ENCODE data around the gene CIB2. TPM values are rescaled to one million over a fixed set of nuclear protein-coding genes. Genes with fewer than 3 reads are reported as not detected.
A peak's percentile ranks its signal among the peaks of the same experiment; 100 is the strongest.

CIB2 gene
- total RNA-seq, 1 donor from 2014 or later: 1.8 TPM

- Histone ChIP-seq H3K4me3 (ENCODE audit: low read depth, low read length) (no peak overlapping the region), H3K36me3 (ENCODE audit: control insufficient read depth, insufficient read depth, low read length) (no peaks in the 10 kb centered on the region), H3K27me3 (ENCODE audit: control insufficient read depth, insufficient read depth, low read length) (no peaks in the 10 kb centered on the region)
- FAIRE-seq (no peak), DNase-seq (ENCODE audit: low read depth) (no peak)
- TF ChIP-seq, protein P1, sequence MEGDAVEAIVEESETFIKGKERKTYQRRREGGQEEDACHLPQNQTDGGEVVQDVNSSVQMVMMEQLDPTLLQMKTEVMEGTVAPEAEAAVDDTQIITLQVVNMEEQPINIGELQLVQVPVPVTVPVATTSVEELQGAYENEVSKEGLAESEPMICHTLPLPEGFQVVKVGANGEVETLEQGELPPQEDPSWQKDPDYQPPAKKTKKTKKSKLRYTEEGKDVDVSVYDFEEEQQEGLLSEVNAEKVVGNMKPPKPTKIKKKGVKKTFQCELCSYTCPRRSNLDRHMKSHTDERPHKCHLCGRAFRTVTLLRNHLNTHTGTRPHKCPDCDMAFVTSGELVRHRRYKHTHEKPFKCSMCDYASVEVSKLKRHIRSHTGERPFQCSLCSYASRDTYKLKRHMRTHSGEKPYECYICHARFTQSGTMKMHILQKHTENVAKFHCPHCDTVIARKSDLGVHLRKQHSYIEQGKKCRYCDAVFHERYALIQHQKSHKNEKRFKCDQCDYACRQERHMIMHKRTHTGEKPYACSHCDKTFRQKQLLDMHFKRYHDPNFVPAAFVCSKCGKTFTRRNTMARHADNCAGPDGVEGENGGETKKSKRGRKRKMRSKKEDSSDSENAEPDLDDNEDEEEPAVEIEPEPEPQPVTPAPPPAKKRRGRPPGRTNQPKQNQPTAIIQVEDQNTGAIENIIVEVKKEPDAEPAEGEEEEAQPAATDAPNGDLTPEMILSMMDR (IDR thresholded peaks at IDR 0.05; ENCODE audit: insufficient read depth, low read length, severe bottlenecking): no peak
Measured at GRCh38 chr15:78079298-78080087, 51.8 kb downstream of the CIB2 start.

GRCh38 chr15:78077871-78078210 is 53.4 kb downstream of the CIB2 start:
- Histone ChIP-seq H3K27me3 (ENCODE audit: control insufficient read depth, insufficient read depth, low read length) (no peaks in the 10 kb centered on the region), H3K36me3 (ENCODE audit: control insufficient read depth, insufficient read depth, low read length) (no peaks in the 10 kb centered on the region), H3K4me3 (ENCODE audit: low read depth, low read length) (peak overlapping the region; percentile 74)
- TF ChIP-seq, protein P1 (IDR thresholded peaks at IDR 0.05; ENCODE audit: insufficient read depth, low read length, severe bottlenecking): no peak
- FAIRE-seq (no peak), DNase-seq (ENCODE audit: low read depth) (no peak)

DNA sequence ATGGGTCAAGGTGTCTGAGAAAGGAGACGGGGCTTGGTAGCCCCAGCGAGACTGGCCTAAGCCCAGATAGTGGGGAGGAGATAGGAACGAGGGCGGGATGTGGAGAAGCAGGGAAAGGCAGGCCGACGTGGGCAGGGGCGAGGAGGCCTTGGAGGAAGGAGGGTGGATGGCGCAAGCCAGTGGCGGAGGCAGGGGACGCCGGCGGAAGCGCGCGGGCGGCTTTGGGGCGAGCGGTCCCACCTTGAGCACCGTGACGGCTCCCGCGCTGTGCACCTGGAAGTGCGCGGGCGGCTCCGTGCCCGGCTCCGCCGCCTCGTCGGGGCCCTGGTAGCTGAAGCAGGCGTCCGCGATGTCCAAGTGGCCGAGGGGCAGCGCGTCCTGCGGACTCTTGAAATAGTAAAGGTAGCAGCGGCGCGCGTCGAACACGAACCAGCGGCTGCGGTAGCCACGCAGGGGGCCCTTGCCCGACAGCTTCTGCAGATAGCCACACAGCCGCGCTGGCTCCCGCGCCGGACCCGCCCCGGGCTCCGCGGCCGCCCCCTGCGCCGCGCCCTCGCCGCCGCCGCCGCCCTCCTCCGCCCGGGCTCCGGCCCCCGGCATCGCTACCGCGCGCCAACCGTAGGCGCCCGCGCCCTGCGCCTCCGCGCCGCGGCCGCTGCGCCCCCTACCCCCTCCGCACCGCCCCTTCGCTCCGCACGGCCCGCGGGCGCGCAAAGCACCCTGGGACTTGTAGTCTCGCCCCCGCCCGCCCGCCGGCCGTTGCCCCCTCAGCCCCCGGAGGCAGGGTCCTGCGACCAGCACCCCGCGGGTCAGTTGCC is 54.0 kb downstream of the CIB2 start, which contains the start of gene TBC1D2B:
TBC1D2B (minus strand) TSS at position 659 of the 818 bp plus-strand sequence; CDS start at position 600, 59 bp downstream.
- Histone ChIP-seq H3K36me3 (ENCODE audit: control insufficient read depth, insufficient read depth, low read length) (no peaks in the 10 kb centered on the region), H3K4me3 (ENCODE audit: low read depth, low read length) (peak within 1 kb of the TSS; percentile 74), H3K27me3 (ENCODE audit: control insufficient read depth, insufficient read depth, low read length) (no peaks in the 10 kb centered on the region)
- TF ChIP-seq, protein P1 (IDR thresholded peaks at IDR 0.05; ENCODE audit: insufficient read depth, low read length, severe bottlenecking): no peak
- DNase-seq (ENCODE audit: low read depth): peak; percentile 26
- FAIRE-seq: no peak

DNA sequence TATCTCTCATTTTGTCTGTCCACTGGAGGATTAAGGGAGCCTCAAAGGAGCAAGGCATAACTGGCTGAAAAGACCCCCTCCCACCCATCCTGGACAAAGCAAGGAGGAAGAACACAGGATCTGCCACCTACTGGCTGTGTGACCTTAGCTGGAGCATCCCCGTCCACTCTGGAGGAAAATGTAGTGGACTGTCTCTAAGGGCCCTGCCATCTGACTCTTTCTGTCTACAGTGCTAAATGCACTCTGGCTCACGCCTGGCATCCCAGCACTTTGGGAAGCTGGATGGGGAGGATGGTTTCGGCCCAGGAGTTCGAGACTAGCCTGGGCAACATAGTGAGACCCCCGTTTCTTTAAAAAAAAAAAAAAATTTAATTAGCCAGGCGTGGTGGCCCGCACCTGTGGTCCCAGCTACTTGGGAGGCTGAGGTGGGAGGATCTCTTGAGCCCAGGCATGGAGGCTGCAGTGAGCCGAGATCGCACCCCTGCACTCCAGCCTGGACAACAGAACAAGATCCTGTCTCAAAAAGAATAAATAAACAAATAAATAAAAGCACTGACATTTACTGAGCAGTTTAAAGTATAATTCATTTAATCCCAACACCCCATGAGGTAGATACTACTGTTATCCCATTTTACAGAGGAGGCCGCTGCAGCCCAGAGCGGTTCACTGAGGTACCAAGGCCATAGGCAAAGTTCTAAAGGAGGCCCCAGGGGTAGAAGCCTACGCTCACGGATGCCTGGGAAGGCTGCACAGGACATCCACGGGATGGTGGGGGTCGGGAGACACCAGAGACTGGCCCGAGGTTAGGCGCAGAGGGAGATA is 54.8 kb downstream of the CIB2 start:
- TF ChIP-seq, protein P1 (IDR thresholded peaks at IDR 0.05; ENCODE audit: insufficient read depth, low read length, severe bottlenecking): no peak
- peak overlapping the region; percentile 74 for H3K4me3 ChIP-seq (ENCODE audit: low read depth, low read length)
- FAIRE-seq (no peak), DNase-seq (ENCODE audit: low read depth) (no peak)
- H3K36me3 ChIP-seq (ENCODE audit: control insufficient read depth, insufficient read depth, low read length): no peaks in the 10 kb centered on the region
- no peaks in the 10 kb centered on the region for H3K27me3 ChIP-seq (ENCODE audit: control insufficient read depth, insufficient read depth, low read length)

GRCh38 chr15:78075490-78076230 is 55.6 kb downstream of the CIB2 start:
- DNase-seq (ENCODE audit: low read depth): peak; percentile 73
- FAIRE-seq: no peak
- peak overlapping the region; percentile 74 for H3K4me3 ChIP-seq (ENCODE audit: low read depth, low read length)

More at GRCh38 chr15:78075490-78076230, 55.6 kb downstream of the CIB2 start:
- TF ChIP-seq, protein P1 (IDR thresholded peaks at IDR 0.05; ENCODE audit: insufficient read depth, low read length, severe bottlenecking): no peak
- H3K36me3 ChIP-seq (ENCODE audit: control insufficient read depth, insufficient read depth, low read length): no peaks in the 10 kb centered on the region
- H3K27me3 ChIP-seq (ENCODE audit: control insufficient read depth, insufficient read depth, low read length): no peaks in the 10 kb centered on the region

Data from bronchial epithelial cell (primary cell).